Activated CD8-positive, alpha-beta memory T cell treated with anti-CD3 and anti-CD28 coated beads, Interleukin-2, amount 10 ng/mL, durations not matched to agents 7 days and 5 days (primary cell): Measurements from ENCODE around the gene C11orf24. TPM values are rescaled to one million over a fixed set of nuclear protein-coding genes. Genes with fewer than 3 reads are reported as not detected.
"Not testable (repeated sequence)": the region's sequence is repeated elsewhere in the genome, so short reads cannot be mapped to it uniquely, and the experiment has no call there.

Source experiments
- ATAC-seq: fragments of 150-1000 bp; cut with Tn5 transposase; one replicate; pipeline ENCODE4 v1.10.0; 2021; ENCODE audit warnings: moderate library complexity
- CTCF ChIA-PET: fragments of 350-600 bp; sonication (Branson Sonifier 250); formaldehyde crosslinking; loops from one replicate; lab custom pipeline; 2021; ENCODE audit warnings: antibody characterized with exemption; lab: Charles Lee
- DNase-seq: peaks from one replicate; pipeline ENCODE4 v3.0.0-alpha.2; 2020
- H3K27ac Mint-ChIP-seq: one replicate; pipeline ENCODE4 v1.8.0; 2021; ENCODE audit warnings: mild to moderate bottlenecking, mixed read lengths
- H3K27me3 Mint-ChIP-seq: one replicate; pipeline ENCODE4 v1.8.0; 2021; ENCODE audit warnings: mixed read lengths
- H3K36me3 Mint-ChIP-seq: one replicate; pipeline ENCODE4 v1.8.0; 2021; ENCODE audit warnings: mild to moderate bottlenecking, mixed read lengths
- H3K4me1 Mint-ChIP-seq: one replicate; pipeline ENCODE4 v1.8.0; 2021; ENCODE audit warnings: mixed read lengths
- H3K4me3 Mint-ChIP-seq: one replicate; pipeline ENCODE4 v1.8.0; 2021; ENCODE audit warnings: mild to moderate bottlenecking, moderate library complexity, mixed read lengths
- H3K9me3 Mint-ChIP-seq: one replicate; pipeline ENCODE4 v1.8.0; 2022; ENCODE audit warnings: low read depth, mixed read lengths
- total RNA-seq, 2 experiments: library from RNA; stranded (reverse); gene quantifications; one replicate each; pipeline ENCODE4 v1.2.3, GENCODE V29; 2021

The C11orf24 gene
- total RNA-seq, 2 experiments from 2014 or later = 26.4 to 27.0 TPM

- H3K4me1 Mint-ChIP-seq, ATAC-seq: not testable (repeated sequence)
These were observed 26.9 kb downstream of the C11orf24 start for GRCh38 chr11:68244912-68245311.

DNA sequence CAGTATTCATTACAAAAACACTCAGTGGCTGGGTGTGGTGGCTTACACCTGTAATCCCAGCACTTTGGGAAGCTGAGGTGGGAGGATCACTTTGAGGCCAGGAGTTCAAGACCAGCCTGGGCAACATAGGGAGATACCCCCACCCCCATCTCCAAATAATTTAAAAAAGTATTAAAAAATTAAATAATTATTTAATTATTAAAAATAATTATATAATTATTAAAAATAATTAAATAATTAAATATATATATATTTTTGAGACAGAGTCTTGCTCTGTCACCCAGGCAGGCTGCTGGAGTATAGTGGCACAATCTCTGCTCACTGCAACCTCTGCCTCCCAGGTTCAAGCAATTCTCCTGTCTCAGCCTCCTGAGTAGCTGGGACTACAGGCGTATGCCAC, 27.9 kb downstream of the C11orf24 start:
- not testable (repeated sequence) for ATAC-seq, H3K9me3 Mint-ChIP-seq, DNase-seq, H3K27ac Mint-ChIP-seq, H3K36me3 Mint-ChIP-seq, H3K4me3 Mint-ChIP-seq, H3K4me1 Mint-ChIP-seq
- H3K27me3 Mint-ChIP-seq = peaks cover 15% of the 10 kb centered on the region
- CTCF ChIA-PET = interaction anchor here (0.6 kb wide), 2 partner anchors 152 to 996 kb away, joined by 3 read pairs; no protein-coding TSS in a partner anchor

More at GRCh38 chr11:68244912-68245311, 26.9 kb downstream of the C11orf24 start:
- H3K9me3 Mint-ChIP-seq, H3K4me3 Mint-ChIP-seq, H3K36me3 Mint-ChIP-seq, CTCF ChIA-PET, H3K27me3 Mint-ChIP-seq, DNase-seq, H3K27ac Mint-ChIP-seq: not testable (repeated sequence)

GRCh38 chr11:68242616-68243015, 29.2 kb downstream of the C11orf24 start:
- Mint-ChIP-seq H3K36me3 (no peaks in the 10 kb centered on the region), H3K4me1 (no peaks in the 10 kb centered on the region), H3K27ac (no peak overlapping the region), H3K4me3 (no peak overlapping the region), H3K9me3 (no peaks in the 10 kb centered on the region), H3K27me3 (peaks cover 17% of the 10 kb centered on the region)
- CTCF ChIA-PET = no interaction called here
- ATAC-seq = no peak
- DNase-seq = no peak

DNA sequence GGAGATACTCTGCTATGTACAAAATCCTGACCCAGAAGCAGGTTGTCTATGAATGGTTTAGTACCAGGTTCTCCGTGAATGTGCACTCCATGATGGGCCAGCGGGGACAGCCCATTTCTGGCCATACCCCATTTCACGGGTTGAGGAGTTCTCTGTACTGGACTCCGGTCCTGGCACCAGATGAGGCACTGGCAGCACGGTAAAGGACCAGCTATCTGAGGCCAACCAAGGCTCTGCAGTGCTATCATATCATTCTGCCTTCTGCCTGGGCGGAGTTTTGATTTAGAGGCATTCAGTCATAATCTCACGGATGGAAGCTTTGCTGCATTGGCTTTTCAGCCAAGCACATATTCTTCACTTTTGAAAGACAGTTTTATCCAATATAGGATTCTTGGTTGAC, 40.2 kb downstream of the C11orf24 start:
- Mint-ChIP-seq H3K4me3 (no peak overlapping the region), H3K27me3 (peaks cover 21% of the 10 kb centered on the region), H3K4me1 (no peaks in the 10 kb centered on the region), H3K9me3 (peaks cover 10% of the 10 kb centered on the region), H3K27ac (no peak overlapping the region), H3K36me3 (peaks cover 8% of the 10 kb centered on the region)
- CTCF ChIA-PET = interaction anchor here (1.1 kb wide), 2 partner anchors 21 to 26 kb away, joined by 3 read pairs; no protein-coding TSS in a partner anchor
- DNase-seq (no peak), ATAC-seq (no peak)

GRCh38 chr11:68229601-68230000, 42.2 kb downstream of the C11orf24 start:
- Mint-ChIP-seq H3K4me1 (no peaks in the 10 kb centered on the region), H3K36me3 (peaks cover 8% of the 10 kb centered on the region), H3K4me3 (no peak overlapping the region), H3K27ac (no peak overlapping the region), H3K9me3 (peaks cover 10% of the 10 kb centered on the region), H3K27me3 (peaks cover 12% of the 10 kb centered on the region)
- CTCF ChIA-PET = no interaction called here
- DNase-seq = no peak
- ATAC-seq = no peak

DNA sequence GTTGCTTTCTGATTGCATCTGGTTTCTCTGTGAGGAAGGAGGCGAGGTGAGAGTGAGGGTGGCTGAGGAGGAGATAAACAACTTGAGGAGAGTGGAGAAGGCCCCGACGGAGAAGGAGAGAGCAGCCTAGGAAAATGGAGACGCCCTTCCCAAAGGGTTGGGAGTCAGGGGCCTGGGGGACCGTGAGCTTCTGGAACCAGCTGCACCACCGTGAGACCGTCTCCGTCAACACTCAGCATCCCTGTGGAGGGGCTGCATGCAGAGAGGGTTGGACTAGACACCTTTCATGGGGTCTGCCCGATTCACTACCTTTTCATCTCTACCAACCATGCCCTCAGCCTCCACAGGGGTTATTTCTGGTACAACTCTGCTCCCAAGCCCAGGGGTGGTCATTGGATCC, 45.4 kb downstream of the C11orf24 start:
- no peak for DNase-seq
- ATAC-seq = no peak
- H3K4me3 Mint-ChIP-seq = no peak overlapping the region
- peaks cover 4% of the 10 kb centered on the region for H3K4me1 Mint-ChIP-seq
- CTCF ChIA-PET = interaction anchor here (1.2 kb wide), 1 partner anchor 17 kb away, joined by 3 read pairs; no protein-coding TSS in a partner anchor
- no peak overlapping the region for H3K27ac Mint-ChIP-seq
- peaks cover 8% of the 10 kb centered on the region for H3K36me3 Mint-ChIP-seq
- peaks cover 10% of the 10 kb centered on the region for H3K9me3 Mint-ChIP-seq
- H3K27me3 Mint-ChIP-seq = peaks cover 5% of the 10 kb centered on the region

GRCh38 chr11:68224606-68225005, 47.2 kb downstream of the C11orf24 start:
- H3K4me1 Mint-ChIP-seq = peaks cover 4% of the 10 kb centered on the region
- ATAC-seq = no peak
- H3K27me3 Mint-ChIP-seq = peaks cover 12% of the 10 kb centered on the region
- peaks cover 10% of the 10 kb centered on the region for H3K9me3 Mint-ChIP-seq
- no peak overlapping the region for H3K27ac Mint-ChIP-seq
- no peak overlapping the region for H3K4me3 Mint-ChIP-seq
- peaks cover 3% of the 10 kb centered on the region for H3K36me3 Mint-ChIP-seq
- no peak for DNase-seq
- CTCF ChIA-PET = interaction anchor here (0.7 to 1.4 kb wide), 2 partner anchors 16 to 189 kb away, joined by 3 to 4 read pairs; no protein-coding TSS in a partner anchor

GRCh38 chr11:68223275-68223674, 48.5 kb downstream of the C11orf24 start:
- Mint-ChIP-seq H3K27me3 (peaks cover 13% of the 10 kb centered on the region), H3K4me3 (no peak overlapping the region), H3K4me1 (peaks cover 4% of the 10 kb centered on the region), H3K9me3 (peaks cover 4% of the 10 kb centered on the region), H3K36me3 (no peaks in the 10 kb centered on the region), H3K27ac (no peak overlapping the region)
- CTCF ChIA-PET = interaction anchor here (0.7 to 1.4 kb wide), 2 partner anchors 14 to 103 kb away, joined by 3 to 4 read pairs; no protein-coding TSS in a partner anchor
- no peak for ATAC-seq
- DNase-seq = no peak

GRCh38 chr11:68221406-68221805, 50.4 kb downstream of the C11orf24 start:
- no peaks in the 10 kb centered on the region for H3K9me3 Mint-ChIP-seq
- no peak overlapping the region for H3K4me3 Mint-ChIP-seq
- DNase-seq = no peak
- CTCF ChIA-PET = no interaction called here
- ATAC-seq = no peak
- H3K4me1 Mint-ChIP-seq = peaks cover 4% of the 10 kb centered on the region
- no peak overlapping the region for H3K27ac Mint-ChIP-seq
- no peaks in the 10 kb centered on the region for H3K36me3 Mint-ChIP-seq
- H3K27me3 Mint-ChIP-seq = peaks cover 17% of the 10 kb centered on the region

DNA sequence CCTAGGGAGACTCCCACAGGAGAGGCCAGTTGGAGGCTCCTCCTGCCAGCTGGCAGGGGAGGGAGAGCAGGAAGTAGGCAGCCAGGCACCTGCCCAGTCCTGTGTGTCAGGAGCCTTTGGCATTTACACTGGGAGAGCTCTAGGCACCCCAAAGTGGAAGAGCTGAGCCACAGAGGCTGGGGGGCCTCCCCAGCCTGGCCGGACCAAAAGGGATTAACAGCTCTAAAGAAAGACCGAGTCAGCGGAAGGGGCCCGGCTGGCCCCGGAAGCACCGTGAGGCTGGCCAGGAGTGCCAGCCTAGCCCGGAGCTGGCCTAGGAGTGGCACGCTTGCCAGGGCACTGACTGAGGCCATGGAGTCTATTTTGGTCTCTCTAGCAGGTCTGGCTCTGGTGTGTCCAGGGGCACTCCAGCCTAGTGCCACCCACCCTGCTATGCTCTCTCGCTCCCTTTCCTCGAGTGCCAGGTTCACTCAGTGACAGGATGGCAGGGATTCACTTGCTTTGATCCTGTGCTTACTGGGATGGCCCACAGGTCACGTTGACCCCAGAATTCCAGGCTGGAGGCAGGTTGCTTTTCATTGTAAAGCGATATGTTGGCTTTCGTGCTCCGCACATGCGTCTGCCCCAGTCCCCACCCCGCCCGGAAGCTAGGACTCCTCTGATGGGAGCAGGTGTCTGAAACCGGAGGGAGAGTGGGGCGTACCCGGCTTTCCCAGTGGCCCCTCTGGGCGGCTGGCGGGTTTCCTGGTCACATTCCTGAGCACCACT, 55.4 kb downstream of the C11orf24 start:
- DNase-seq (no peak), ATAC-seq (no peak)
- Mint-ChIP-seq H3K9me3 (no peaks in the 10 kb centered on the region), H3K36me3 (no peaks in the 10 kb centered on the region), H3K4me3 (no peak overlapping the region), H3K4me1 (peaks cover 19% of the 10 kb centered on the region), H3K27ac (no peak overlapping the region), H3K27me3 (peaks cover 28% of the 10 kb centered on the region)
- CTCF ChIA-PET = interaction anchor here (1.6 kb wide), 1 partner anchor 13 kb away, joined by 4 read pairs; no protein-coding TSS in a partner anchor

- Mint-ChIP-seq H3K36me3 (no peaks in the 10 kb centered on the region), H3K27ac (no peak overlapping the region), H3K27me3 (peaks cover 25% of the 10 kb centered on the region), H3K4me3 (peak overlapping the region; percentile 68), H3K4me1 (peaks cover 24% of the 10 kb centered on the region), H3K9me3 (no peaks in the 10 kb centered on the region)
- CTCF ChIA-PET = interaction anchor here (0.6 kb wide), 1 partner anchor 145 kb away, joined by 3 read pairs; no protein-coding TSS in a partner anchor
- DNase-seq (no peak), ATAC-seq (no peak)
These were observed 56.1 kb downstream of the C11orf24 start for GRCh38 chr11:68215524-68216170.

DNA sequence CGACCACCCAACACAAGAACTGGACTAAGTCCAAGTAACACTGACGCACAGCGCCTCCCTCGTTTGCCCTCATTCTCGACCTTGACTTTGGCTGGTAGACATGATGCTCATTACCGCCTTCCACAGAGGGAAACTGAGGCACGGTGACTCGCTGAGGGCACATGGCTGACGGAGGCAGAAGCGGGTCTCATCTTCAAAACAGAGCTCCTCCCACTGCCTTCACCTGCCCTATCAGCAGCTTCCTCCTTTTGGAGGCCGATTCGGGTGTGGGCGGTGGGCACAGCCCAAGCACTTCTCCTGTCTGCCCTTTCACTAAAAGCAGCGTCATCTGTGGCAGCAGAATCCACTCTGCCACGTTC, 56.7 kb downstream of the C11orf24 start:
- H3K4me3 Mint-ChIP-seq = peak overlapping the region; percentile 68
- peak overlapping the region; percentile 39 for H3K27ac Mint-ChIP-seq
- DNase-seq (no peak), ATAC-seq (no peak)
- no peaks in the 10 kb centered on the region for H3K9me3 Mint-ChIP-seq
- CTCF ChIA-PET = no interaction called here
- peaks cover 26% of the 10 kb centered on the region for H3K4me1 Mint-ChIP-seq
- peaks cover 23% of the 10 kb centered on the region for H3K27me3 Mint-ChIP-seq
- no peaks in the 10 kb centered on the region for H3K36me3 Mint-ChIP-seq

DNA sequence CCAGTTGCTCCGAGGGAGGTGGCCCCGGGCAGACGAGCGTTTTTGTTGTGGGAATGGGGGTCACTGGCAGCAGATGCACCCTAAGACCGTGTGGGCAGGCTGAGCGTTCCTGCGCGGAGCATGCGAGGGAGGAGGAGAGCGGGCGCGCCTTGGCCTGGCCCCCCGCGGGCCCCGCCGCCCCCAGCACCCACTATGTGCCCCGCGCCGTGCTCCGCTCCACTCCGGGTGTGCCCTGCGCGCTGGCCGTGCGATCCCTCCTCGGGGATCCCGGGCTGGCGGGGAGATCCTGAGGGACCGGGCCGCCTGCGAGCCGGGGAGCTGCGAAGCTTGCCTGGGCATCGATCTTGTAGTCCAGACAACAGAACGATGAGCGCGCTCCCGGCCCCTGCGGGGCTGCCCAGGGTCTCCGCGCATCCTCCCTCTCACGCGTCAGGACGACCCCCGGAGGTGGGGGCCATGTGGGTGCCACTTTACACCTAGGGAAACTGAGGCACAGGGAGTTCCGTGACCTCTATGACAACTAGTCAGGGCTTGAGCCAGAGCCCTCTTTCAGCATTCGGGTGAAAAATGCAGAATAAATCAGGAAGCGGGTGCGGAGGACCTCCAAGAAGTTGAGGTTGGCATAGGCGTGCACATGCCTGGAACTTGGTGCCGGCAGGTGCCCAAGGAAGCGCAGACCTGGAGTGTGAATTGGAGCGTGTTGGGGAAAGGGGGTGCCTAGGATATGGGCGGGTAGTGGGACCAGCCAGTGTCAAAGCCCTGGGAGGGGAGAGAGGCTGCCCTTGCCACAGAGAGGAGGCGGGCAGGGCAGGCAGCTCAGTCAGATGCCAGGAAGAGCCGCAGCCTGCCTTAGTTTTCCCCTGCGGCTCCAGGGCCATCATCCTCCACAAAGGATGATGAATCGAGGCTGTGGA, 57.3 kb downstream of the C11orf24 start:
- CTCF ChIA-PET = no interaction called here
- no peaks in the 10 kb centered on the region for H3K36me3 Mint-ChIP-seq
- H3K4me3 Mint-ChIP-seq = peak overlapping the region; percentile 68
- DNase-seq (no peak), ATAC-seq (peak; percentile 11)
- H3K4me1 Mint-ChIP-seq = peaks cover 27% of the 10 kb centered on the region
- H3K27me3 Mint-ChIP-seq = peaks cover 20% of the 10 kb centered on the region
- H3K9me3 Mint-ChIP-seq = no peaks in the 10 kb centered on the region
- peak overlapping the region; percentile 61 for H3K27ac Mint-ChIP-seq
